K562 (cell line): ENCODE results near the gene SLC22A4. TPM values are rescaled to one million over a fixed set of nuclear protein-coding genes. Genes with fewer than 3 reads are reported as not detected.

Experiments used
- CREM ChIP-seq: IDR thresholded peaks from 2 replicates; pipeline ENCODE4 v1.6.1; 2014; ENCODE audit warnings: antibody characterized with exemption, low read depth
- EZH2 ChIP-seq: IDR thresholded peaks from 2 replicates; pipeline ENCODE4 v1.6.1; 2012; ENCODE audit warnings: low read depth, mild to moderate bottlenecking, inconsistent platforms, low read length, borderline replicate concordance
- FOS ChIP-seq: IDR thresholded peaks from 3 replicates; pipeline ENCODE4 v1.6.1; 2011; ENCODE audit not compliant: insufficient read length; ENCODE audit errors: extremely low read depth
- FOXK1 ChIP-seq: sonication (generic); formaldehyde crosslinking; IDR thresholded peaks from 2 replicates; pipeline ENCODE4 v1.8.0; 2022; ENCODE audit warnings: missing genetic modification reagents, mild to moderate bottlenecking, borderline replicate concordance
- MYBL2 ChIP-seq, 2 experiments: fragments of 450-650 bp in 1 of 2; sonication (generic) in 1 of 2; formaldehyde crosslinking in 1 of 2; IDR thresholded peaks; 2 replicates each; pipeline versions ENCODE4 v1.6.1 to v1.8.1; 2017 to 2022; ENCODE audit warnings: borderline replicate concordance in 1 of 2, inconsistent platforms in 1 of 2, low read depth in 1 of 2, mild to moderate bottlenecking in 1 of 2, missing genetic modification reagents in 1 of 2, moderate library complexity in 1 of 2
- PRMT5 ChIP-seq: sonication (generic); formaldehyde crosslinking; IDR thresholded peaks from 2 replicates; pipeline ENCODE4 v1.5.0; 2020; ENCODE audit warnings: missing genetic modification reagents
- RHOXF2B ChIP-seq: fragments of 250-450 bp; sonication (Bioruptor Pico); conservative IDR thresholded peaks from 2 replicates; pipeline ENCODE4 v1.5.1; 2021
- ZBTB33 ChIP-seq: sonication (generic); formaldehyde crosslinking; IDR thresholded peaks from 2 replicates; pipeline ENCODE4 v1.8.1; 2023; ENCODE audit warnings: mild to moderate bottlenecking, missing genetic modification reagents
- ZC3H11A ChIP-seq: IDR thresholded peaks from 2 replicates; pipeline ENCODE4 v1.6.1; 2012; ENCODE audit warnings: low read depth, low read length, improper control_type of control experiment
- ZNF124 ChIP-seq: sonication (generic); formaldehyde crosslinking; IDR thresholded peaks from 2 replicates; pipeline ENCODE4 v1.8.1; 2022; ENCODE audit warnings: missing genetic modification reagents
- ZNF224 ChIP-seq: sonication (generic); formaldehyde crosslinking; IDR thresholded peaks from 2 replicates; pipeline ENCODE4 v1.8.0; 2022; ENCODE audit warnings: mild to moderate bottlenecking, missing genetic modification reagents
- polyA plus RNA-seq, 8 experiments: library from polyadenylated mRNA; depleted of rRNA in 4 of 8; stranded (reverse) in 5 of 8; unstranded in 3 of 8; fragments of >200 nt; fragmentation: Nextera tagmentation in 2 of 8; fragmentation: Illumina TruSeq in 1 of 8; extraction: Ambion mirVana in 2 of 8; extraction: Trizol in 1 of 8; gene quantifications; 2 replicates each; pipeline versions ENCODE4 v1.2.1 to v1.2.3, GENCODE V29; 2011 to 2014; ENCODE audit warnings: inconsistent platforms in 1 of 8, missing spikeins in 1 of 8
- total RNA-seq, 7 experiments: library from RNA; depleted of rRNA in 6 of 7; stranded (reverse); fragments of >200 nt in 6 of 7; fragmentation: Illumina TruSeq in 2 of 7; extraction: Trizol in 2 of 7; gene quantifications; 2 replicates each; pipeline versions ENCODE4 v1.2.1 to v1.2.3, GENCODE V29; 2011 to 2021; ENCODE audit warnings: low replicate concordance in 1 of 7
- TF ChIP-seq, protein P1 (sequence below): fragments of 200-600 bp; sonication (generic); IDR thresholded peaks from one replicate; pipeline ENCODE4 v1.6.1; 2012; ENCODE audit warnings: mild to moderate bottlenecking, low read depth, low read length, inconsistent platforms

Gene SLC22A4
- total and polyA plus RNA-seq, 9 of the 15 experiments (the other 6 are each of a cell fraction or from before 2014, with no cell fraction given) = 2.7 to 9.5 (median 6.2) TPM

- TF ChIP-seq, protein P1, sequence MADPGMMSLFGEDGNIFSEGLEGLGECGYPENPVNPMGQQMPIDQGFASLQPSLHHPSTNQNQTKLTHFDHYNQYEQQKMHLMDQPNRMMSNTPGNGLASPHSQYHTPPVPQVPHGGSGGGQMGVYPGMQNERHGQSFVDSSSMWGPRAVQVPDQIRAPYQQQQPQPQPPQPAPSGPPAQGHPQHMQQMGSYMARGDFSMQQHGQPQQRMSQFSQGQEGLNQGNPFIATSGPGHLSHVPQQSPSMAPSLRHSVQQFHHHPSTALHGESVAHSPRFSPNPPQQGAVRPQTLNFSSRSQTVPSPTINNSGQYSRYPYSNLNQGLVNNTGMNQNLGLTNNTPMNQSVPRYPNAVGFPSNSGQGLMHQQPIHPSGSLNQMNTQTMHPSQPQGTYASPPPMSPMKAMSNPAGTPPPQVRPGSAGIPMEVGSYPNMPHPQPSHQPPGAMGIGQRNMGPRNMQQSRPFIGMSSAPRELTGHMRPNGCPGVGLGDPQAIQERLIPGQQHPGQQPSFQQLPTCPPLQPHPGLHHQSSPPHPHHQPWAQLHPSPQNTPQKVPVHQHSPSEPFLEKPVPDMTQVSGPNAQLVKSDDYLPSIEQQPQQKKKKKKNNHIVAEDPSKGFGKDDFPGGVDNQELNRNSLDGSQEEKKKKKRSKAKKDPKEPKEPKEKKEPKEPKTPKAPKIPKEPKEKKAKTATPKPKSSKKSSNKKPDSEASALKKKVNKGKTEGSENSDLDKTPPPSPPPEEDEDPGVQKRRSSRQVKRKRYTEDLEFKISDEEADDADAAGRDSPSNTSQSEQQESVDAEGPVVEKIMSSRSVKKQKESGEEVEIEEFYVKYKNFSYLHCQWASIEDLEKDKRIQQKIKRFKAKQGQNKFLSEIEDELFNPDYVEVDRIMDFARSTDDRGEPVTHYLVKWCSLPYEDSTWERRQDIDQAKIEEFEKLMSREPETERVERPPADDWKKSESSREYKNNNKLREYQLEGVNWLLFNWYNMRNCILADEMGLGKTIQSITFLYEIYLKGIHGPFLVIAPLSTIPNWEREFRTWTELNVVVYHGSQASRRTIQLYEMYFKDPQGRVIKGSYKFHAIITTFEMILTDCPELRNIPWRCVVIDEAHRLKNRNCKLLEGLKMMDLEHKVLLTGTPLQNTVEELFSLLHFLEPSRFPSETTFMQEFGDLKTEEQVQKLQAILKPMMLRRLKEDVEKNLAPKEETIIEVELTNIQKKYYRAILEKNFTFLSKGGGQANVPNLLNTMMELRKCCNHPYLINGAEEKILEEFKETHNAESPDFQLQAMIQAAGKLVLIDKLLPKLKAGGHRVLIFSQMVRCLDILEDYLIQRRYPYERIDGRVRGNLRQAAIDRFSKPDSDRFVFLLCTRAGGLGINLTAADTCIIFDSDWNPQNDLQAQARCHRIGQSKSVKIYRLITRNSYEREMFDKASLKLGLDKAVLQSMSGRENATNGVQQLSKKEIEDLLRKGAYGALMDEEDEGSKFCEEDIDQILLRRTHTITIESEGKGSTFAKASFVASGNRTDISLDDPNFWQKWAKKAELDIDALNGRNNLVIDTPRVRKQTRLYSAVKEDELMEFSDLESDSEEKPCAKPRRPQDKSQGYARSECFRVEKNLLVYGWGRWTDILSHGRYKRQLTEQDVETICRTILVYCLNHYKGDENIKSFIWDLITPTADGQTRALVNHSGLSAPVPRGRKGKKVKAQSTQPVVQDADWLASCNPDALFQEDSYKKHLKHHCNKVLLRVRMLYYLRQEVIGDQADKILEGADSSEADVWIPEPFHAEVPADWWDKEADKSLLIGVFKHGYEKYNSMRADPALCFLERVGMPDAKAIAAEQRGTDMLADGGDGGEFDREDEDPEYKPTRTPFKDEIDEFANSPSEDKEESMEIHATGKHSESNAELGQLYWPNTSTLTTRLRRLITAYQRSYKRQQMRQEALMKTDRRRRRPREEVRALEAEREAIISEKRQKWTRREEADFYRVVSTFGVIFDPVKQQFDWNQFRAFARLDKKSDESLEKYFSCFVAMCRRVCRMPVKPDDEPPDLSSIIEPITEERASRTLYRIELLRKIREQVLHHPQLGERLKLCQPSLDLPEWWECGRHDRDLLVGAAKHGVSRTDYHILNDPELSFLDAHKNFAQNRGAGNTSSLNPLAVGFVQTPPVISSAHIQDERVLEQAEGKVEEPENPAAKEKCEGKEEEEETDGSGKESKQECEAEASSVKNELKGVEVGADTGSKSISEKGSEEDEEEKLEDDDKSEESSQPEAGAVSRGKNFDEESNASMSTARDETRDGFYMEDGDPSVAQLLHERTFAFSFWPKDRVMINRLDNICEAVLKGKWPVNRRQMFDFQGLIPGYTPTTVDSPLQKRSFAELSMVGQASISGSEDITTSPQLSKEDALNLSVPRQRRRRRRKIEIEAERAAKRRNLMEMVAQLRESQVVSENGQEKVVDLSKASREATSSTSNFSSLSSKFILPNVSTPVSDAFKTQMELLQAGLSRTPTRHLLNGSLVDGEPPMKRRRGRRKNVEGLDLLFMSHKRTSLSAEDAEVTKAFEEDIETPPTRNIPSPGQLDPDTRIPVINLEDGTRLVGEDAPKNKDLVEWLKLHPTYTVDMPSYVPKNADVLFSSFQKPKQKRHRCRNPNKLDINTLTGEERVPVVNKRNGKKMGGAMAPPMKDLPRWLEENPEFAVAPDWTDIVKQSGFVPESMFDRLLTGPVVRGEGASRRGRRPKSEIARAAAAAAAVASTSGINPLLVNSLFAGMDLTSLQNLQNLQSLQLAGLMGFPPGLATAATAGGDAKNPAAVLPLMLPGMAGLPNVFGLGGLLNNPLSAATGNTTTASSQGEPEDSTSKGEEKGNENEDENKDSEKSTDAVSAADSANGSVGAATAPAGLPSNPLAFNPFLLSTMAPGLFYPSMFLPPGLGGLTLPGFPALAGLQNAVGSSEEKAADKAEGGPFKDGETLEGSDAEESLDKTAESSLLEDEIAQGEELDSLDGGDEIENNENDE = no peak
- no peak for TF ChIP-seq ZNF124 (CRISPR knock-in tag)
- no peak for TF ChIP-seq PRMT5 (CRISPR knock-in tag)
- TF ChIP-seq ZBTB33 (CRISPR knock-in tag) = 0 out of 2 replicates have a peak, but pooled peaks have one; percentile 38
- TF ChIP-seq FOXK1 (CRISPR knock-in tag) = peak; percentile 74; the same call in 1 of the 2 replicates
- TF ChIP-seq RHOXF2B (CRISPR knock-in tag) = no peak
- TF ChIP-seq ZC3H11A = no peak
- TF ChIP-seq ZNF224 = 0 out of 2 replicates have a peak, but pooled peaks have one; percentile 71
- TF ChIP-seq CREM = peak; percentile 51; the same call in 1 of the 2 replicates
- no peak for TF ChIP-seq MYBL2 (IDR thresholded peaks at IDR 0.05; ENCODE audit: low read depth)
- no peak for TF ChIP-seq MYBL2 (CRISPR knock-in tag; IDR thresholded peaks at IDR 0.05; ENCODE audit: borderline replicate concordance)
- TF ChIP-seq EZH2 = no peak
- no peak for TF ChIP-seq FOS
Observed at GRCh38 chr5:132293992-132294727, at the start of gene SLC22A4 (continued).
